ENCODE data around the gene TTYH1. TPM values are rescaled to one million over a fixed set of nuclear protein-coding genes. Genes with fewer than 3 reads are reported as not detected.

Gene TTYH1
- total RNA-seq, 2 donors from 2014 or later: 0.47 to 2.4 TPM

- intact Hi-C loops (cut with DNase I): no loop called here
- no peak overlapping the region for H3K4me3 ChIP-seq
- peaks cover 48% of the 10 kb centered on the region for H3K36me3 ChIP-seq
- no peak for DNase-seq
- no peak overlapping the region for H3K27ac ChIP-seq
- no peak for TF ChIP-seq CTCF (IDR thresholded peaks at IDR 0.05)
- H3K27me3 ChIP-seq: no peaks in the 10 kb centered on the region
- peaks cover 3% of the 10 kb centered on the region for H3K4me1 ChIP-seq
- H3K9ac ChIP-seq (ENCODE audit: low read depth in 2 of 2, low read length in 2 of 2): no peak overlapping the region
- no peaks in the 10 kb centered on the region for H3K9me3 ChIP-seq
Measured at GRCh38 chr19:54455786-54456422, 40.6 kb downstream of the TTYH1 start.

- Histone ChIP-seq H3K4me3 (no peak overlapping the region), H3K9me3 (no peaks in the 10 kb centered on the region), H3K36me3 (peaks cover 47% of the 10 kb centered on the region), H3K27ac (no peak overlapping the region), H3K9ac (ENCODE audit: low read depth in 2 of 2, low read length in 2 of 2) (no peak overlapping the region), H3K4me1 (peaks cover 2% of the 10 kb centered on the region), H3K27me3 (no peaks in the 10 kb centered on the region)
- intact Hi-C loops (cut with DNase I): no loop called here
- no peak for DNase-seq
- TF ChIP-seq CTCF (IDR thresholded peaks at IDR 0.05): no peak
Measured at GRCh38 chr19:54456423-54457373, 41.4 kb downstream of the TTYH1 start.

GRCh38 chr19:54457773-54458647 lies 42.7 kb downstream of the TTYH1 start:
- Histone ChIP-seq H3K9me3 (no peaks in the 10 kb centered on the region), H3K27ac (no peak overlapping the region), H3K9ac (ENCODE audit: low read depth in 2 of 2, low read length in 2 of 2) (no peak overlapping the region), H3K36me3 (peaks cover 34% of the 10 kb centered on the region), H3K27me3 (no peaks in the 10 kb centered on the region), H3K4me3 (no peak overlapping the region), H3K4me1 (peaks cover 11% of the 10 kb centered on the region)
- no peak for TF ChIP-seq CTCF (IDR thresholded peaks at IDR 0.05)
- DNase-seq: no peak
- intact Hi-C loops (cut with DNase I): no loop called here

GRCh38 chr19:54458648-54459281 lies 43.5 kb downstream of the TTYH1 start:
- intact Hi-C loops (cut with DNase I): no loop called here
- peaks cover 26% of the 10 kb centered on the region for H3K36me3 ChIP-seq
- peaks cover 11% of the 10 kb centered on the region for H3K4me1 ChIP-seq
- DNase-seq: no peak
- H3K27me3 ChIP-seq: no peaks in the 10 kb centered on the region
- no peak overlapping the region for H3K9ac ChIP-seq (ENCODE audit: low read depth in 2 of 2, low read length in 2 of 2)
- no peak for TF ChIP-seq CTCF (IDR thresholded peaks at IDR 0.05)
- no peaks in the 10 kb centered on the region for H3K9me3 ChIP-seq
- H3K4me3 ChIP-seq: no peak overlapping the region
- no peak overlapping the region for H3K27ac ChIP-seq

Measured in colonic mucosa (tissue), 4 donors.